Measurements from ENCODE around the gene CYTH3.

GRCh38 chr7:6117533-6117932 lies 154.9 kb downstream of the CYTH3 start:
- TF ChIP-seq TAF1 (IDR thresholded peaks at IDR 0.05; ENCODE audit: low read depth, low read length) (no peak), POLR2AphosphoS5 (IDR thresholded peaks at IDR 0.05; ENCODE audit: low read depth, low read length) (no peak), POLR2A (IDR thresholded peaks at IDR 0.05; ENCODE audit: low read depth, low read length) (no peak), SPI1 (IDR thresholded peaks at IDR 0.05; ENCODE audit: low read depth, low read length) (no peak), PAX5 (IDR thresholded peaks at IDR 0.05; ENCODE audit: insufficient read depth, low read length, severe bottlenecking) (no peak), POU2F2 (IDR thresholded peaks at IDR 0.05; ENCODE audit: low read depth, low read length) (no peak)
